Endothelial cell of umbilical vein (primary cell): ENCODE data around the gene PLPPR3.
A peak's percentile ranks its signal among the peaks of the same experiment; 100 is the strongest.

Source experiments
- CTCF ChIP-seq, 2 donors: IDR thresholded peaks; 1 replicate in 1 of 2; 2 replicates in 1 of 2; pipeline ENCODE4 v1.5.1; 2011; ENCODE audit warnings: low read length in 2 of 2, mild to moderate bottlenecking in 2 of 2, moderate library complexity in 2 of 2, control low read depth in 1 of 2, inconsistent platforms in 1 of 2, low read depth in 1 of 2; ENCODE audit not compliant: insufficient read depth in 1 of 2; ENCODE audit errors: extremely low read depth in 1 of 2
- EZH2 ChIP-seq: IDR thresholded peaks from 2 replicates; pipeline ENCODE4 v1.6.1; 2012; ENCODE audit warnings: borderline replicate concordance, low read depth, mild to moderate bottlenecking, moderate library complexity, low read length, inconsistent platforms; ENCODE audit not compliant: severe bottlenecking
- FOS ChIP-seq: IDR thresholded peaks from 2 replicates; pipeline ENCODE4 v1.6.1; 2011; ENCODE audit warnings: mild to moderate bottlenecking, low read length, moderate library complexity, borderline replicate concordance; ENCODE audit not compliant: insufficient read depth
- JUN ChIP-seq: IDR thresholded peaks from 2 replicates; pipeline ENCODE4 v1.6.1; 2011; ENCODE audit warnings: borderline replicate concordance, low read depth; ENCODE audit not compliant: insufficient read length, insufficient read depth
- MAX ChIP-seq: IDR thresholded peaks from 2 replicates; pipeline ENCODE4 v1.6.1; 2011; ENCODE audit not compliant: insufficient read depth, insufficient read length
- POLR2A ChIP-seq: IDR thresholded peaks from 2 replicates; pipeline ENCODE4 v1.6.1; 2012; ENCODE audit warnings: low read depth, mild to moderate bottlenecking, control low read depth, low read length
- POLR2AphosphoS5 ChIP-seq: IDR thresholded peaks from 2 replicates; pipeline ENCODE4 v1.6.1; 2012; ENCODE audit warnings: low read depth, mild to moderate bottlenecking, control low read depth, low read length, moderate library complexity; ENCODE audit not compliant: insufficient read depth

- TF ChIP-seq CTCF (IDR thresholded peaks at IDR 0.05; ENCODE audit: extremely low read depth in 1 of 2, insufficient read depth in 1 of 2, low read depth in 1 of 2, low read length in 2 of 2), result no peak
- peak; percentile 15 for TF ChIP-seq POLR2AphosphoS5
- TF ChIP-seq JUN, result no peak
- TF ChIP-seq MAX, result no peak
- no peak for TF ChIP-seq POLR2A
- no peak for TF ChIP-seq FOS
- no peak for TF ChIP-seq EZH2
Observed at GRCh38 chr19:810883-811489, 10.8 kb downstream of the PLPPR3 start.
